ENCODE data around the gene SPAG17.

The SPAG17 gene

DNA sequence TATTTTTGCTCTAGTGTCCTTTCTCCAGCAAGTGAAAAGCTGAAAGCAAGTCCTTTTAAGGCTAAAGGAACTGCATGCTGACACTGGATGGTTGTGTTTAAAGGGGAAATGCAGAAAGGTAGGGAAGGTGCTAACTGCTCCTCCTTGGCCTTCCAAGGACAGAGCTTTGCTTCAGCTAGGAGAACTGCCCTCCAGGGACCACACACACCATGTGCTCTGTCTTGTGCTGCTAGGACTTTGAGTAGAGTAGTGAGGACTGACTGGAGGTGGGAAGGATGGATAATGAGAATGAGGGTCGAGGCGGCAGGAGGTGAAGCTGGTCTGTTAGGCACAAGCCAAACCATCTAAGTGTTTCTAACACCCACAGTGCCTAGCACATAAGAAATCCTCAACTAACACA lies 177.6 kb downstream of the SPAG17 start:
- no peaks in the 10 kb centered on the region for H3K9me3 ChIP-seq (ENCODE audit: control insufficient read depth, insufficient read depth, low read depth, low read length)
- POLR2A ChIA-PET = no interaction called here
- no peak overlapping the region for H3K27ac ChIP-seq (ENCODE audit: extremely low read depth, low read depth, low read length)
- no peaks in the 10 kb centered on the region for H3K36me3 ChIP-seq (ENCODE audit: control insufficient read depth in 2 of 2, insufficient read depth in 1 of 2, low read length in 2 of 2)
- no peak for TF ChIP-seq ZNF404 (tag by site-specific recombination; IDR thresholded peaks at IDR 0.05)
- no peak for TF ChIP-seq ZNF639 (tag by site-specific recombination; IDR thresholded peaks at IDR 0.05)
- TF ChIP-seq TSHZ1 (tag by site-specific recombination; IDR thresholded peaks at IDR 0.05; ENCODE audit: borderline replicate concordance) = no peak
- TF ChIP-seq, protein P1, sequence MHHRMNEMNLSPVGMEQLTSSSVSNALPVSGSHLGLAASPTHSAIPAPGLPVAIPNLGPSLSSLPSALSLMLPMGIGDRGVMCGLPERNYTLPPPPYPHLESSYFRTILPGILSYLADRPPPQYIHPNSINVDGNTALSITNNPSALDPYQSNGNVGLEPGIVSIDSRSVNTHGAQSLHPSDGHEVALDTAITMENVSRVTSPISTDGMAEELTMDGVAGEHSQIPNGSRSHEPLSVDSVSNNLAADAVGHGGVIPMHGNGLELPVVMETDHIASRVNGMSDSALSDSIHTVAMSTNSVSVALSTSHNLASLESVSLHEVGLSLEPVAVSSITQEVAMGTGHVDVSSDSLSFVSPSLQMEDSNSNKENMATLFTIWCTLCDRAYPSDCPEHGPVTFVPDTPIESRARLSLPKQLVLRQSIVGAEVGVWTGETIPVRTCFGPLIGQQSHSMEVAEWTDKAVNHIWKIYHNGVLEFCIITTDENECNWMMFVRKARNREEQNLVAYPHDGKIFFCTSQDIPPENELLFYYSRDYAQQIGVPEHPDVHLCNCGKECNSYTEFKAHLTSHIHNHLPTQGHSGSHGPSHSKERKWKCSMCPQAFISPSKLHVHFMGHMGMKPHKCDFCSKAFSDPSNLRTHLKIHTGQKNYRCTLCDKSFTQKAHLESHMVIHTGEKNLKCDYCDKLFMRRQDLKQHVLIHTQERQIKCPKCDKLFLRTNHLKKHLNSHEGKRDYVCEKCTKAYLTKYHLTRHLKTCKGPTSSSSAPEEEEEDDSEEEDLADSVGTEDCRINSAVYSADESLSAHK (tag by site-specific recombination; IDR thresholded peaks at IDR 0.05) = no peak
- TF ChIP-seq, protein P2, sequence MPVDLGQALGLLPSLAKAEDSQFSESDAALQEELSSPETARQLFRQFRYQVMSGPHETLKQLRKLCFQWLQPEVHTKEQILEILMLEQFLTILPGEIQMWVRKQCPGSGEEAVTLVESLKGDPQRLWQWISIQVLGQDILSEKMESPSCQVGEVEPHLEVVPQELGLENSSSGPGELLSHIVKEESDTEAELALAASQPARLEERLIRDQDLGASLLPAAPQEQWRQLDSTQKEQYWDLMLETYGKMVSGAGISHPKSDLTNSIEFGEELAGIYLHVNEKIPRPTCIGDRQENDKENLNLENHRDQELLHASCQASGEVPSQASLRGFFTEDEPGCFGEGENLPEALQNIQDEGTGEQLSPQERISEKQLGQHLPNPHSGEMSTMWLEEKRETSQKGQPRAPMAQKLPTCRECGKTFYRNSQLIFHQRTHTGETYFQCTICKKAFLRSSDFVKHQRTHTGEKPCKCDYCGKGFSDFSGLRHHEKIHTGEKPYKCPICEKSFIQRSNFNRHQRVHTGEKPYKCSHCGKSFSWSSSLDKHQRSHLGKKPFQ (tag by site-specific recombination; IDR thresholded peaks at IDR 0.05) = no peak
- TF ChIP-seq ZNF19 (tag by site-specific recombination; IDR thresholded peaks at IDR 0.05; ENCODE audit: low read depth) = no peak
- no peak for TF ChIP-seq ZNF658 (tag by site-specific recombination; IDR thresholded peaks at IDR 0.05)
- no peak for TF ChIP-seq ZNF391 (tag by site-specific recombination; IDR thresholded peaks at IDR 0.05; ENCODE audit: borderline replicate concordance, low read depth)
- no peak for TF ChIP-seq ZNF174 (tag by site-specific recombination; IDR thresholded peaks at IDR 0.05)
- TF ChIP-seq ZFHX2 (tag by site-specific recombination; conservative IDR thresholded peaks at IDR 0.05) = no peak
- no peak for TF ChIP-seq ZNF629 (tag by site-specific recombination; IDR thresholded peaks at IDR 0.05)
- TF ChIP-seq ZNF311 (tag by site-specific recombination; IDR thresholded peaks at IDR 0.05; ENCODE audit: borderline replicate concordance) = no peak
- TF ChIP-seq ZNF792 (tag by site-specific recombination; IDR thresholded peaks at IDR 0.05) = no peak
- no peak for TF ChIP-seq ZNF112 (tag by site-specific recombination; IDR thresholded peaks at IDR 0.05)
- no peak for TF ChIP-seq SP3 (tag by site-specific recombination; IDR thresholded peaks at IDR 0.05)
- TF ChIP-seq ZNF560 (tag by site-specific recombination; IDR thresholded peaks at IDR 0.05; ENCODE audit: borderline replicate concordance) = no peak
- no peaks in the 10 kb centered on the region for H3K4me1 ChIP-seq (ENCODE audit: control insufficient read depth, insufficient read depth, low read length)
- H3K4me3 ChIP-seq (ENCODE audit: low read depth, low read length) = no peak overlapping the region
- CTCF ChIA-PET = no interaction called here

GRCh38 chr1:118004312-118004711 lies 180.7 kb downstream of the SPAG17 start:
- ChIA-PET POLR2A (no interaction called here), CTCF (no interaction called here)
- Histone ChIP-seq H3K4me3 (ENCODE audit: low read depth, low read length) (no peak overlapping the region), H3K9me3 (ENCODE audit: control insufficient read depth, insufficient read depth, low read depth, low read length) (no peaks in the 10 kb centered on the region), H3K36me3 (ENCODE audit: control insufficient read depth in 2 of 2, insufficient read depth in 1 of 2, low read length in 2 of 2) (no peaks in the 10 kb centered on the region), H3K4me1 (ENCODE audit: control insufficient read depth, insufficient read depth, low read length) (no peaks in the 10 kb centered on the region), H3K27ac (ENCODE audit: extremely low read depth, low read depth, low read length) (no peak overlapping the region)
- TF ChIP-seq ZNF24 (tag by site-specific recombination; IDR thresholded peaks at IDR 0.05) = no peak
- TF ChIP-seq, protein P1 (tag by site-specific recombination; IDR thresholded peaks at IDR 0.05) = no peak
- TF ChIP-seq, protein P3, sequence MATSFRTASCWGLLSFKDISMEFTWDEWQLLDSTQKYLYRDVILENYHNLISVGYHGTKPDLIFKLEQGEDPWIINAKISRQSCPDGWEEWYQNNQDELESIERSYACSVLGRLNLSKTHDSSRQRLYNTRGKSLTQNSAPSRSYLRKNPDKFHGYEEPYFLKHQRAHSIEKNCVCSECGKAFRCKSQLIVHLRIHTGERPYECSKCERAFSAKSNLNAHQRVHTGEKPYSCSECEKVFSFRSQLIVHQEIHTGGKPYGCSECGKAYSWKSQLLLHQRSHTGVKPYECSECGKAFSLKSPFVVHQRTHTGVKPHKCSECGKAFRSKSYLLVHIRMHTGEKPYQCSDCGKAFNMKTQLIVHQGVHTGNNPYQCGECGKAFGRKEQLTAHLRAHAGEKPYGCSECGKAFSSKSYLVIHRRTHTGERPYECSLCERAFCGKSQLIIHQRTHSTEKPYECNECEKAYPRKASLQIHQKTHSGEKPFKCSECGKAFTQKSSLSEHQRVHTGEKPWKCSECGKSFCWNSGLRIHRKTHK (tag by site-specific recombination; IDR thresholded peaks at IDR 0.05) = no peak
- no peak for TF ChIP-seq ZNF623 (tag by site-specific recombination; IDR thresholded peaks at IDR 0.05)
- TF ChIP-seq ZNF157 (tag by site-specific recombination; IDR thresholded peaks at IDR 0.05) = no peak
- TF ChIP-seq ZSCAN23 (tag by site-specific recombination; IDR thresholded peaks at IDR 0.05) = no peak
- no peak for TF ChIP-seq ZNF155 (tag by site-specific recombination; IDR thresholded peaks at IDR 0.05)
